Fibroblast of lung (primary cell): ENCODE measurements around the gene UNC5A.

Experiments used
- EZH2 ChIP-seq: IDR thresholded peaks from 2 replicates; pipeline ENCODE4 v1.5.1; 2012; ENCODE audit warnings: low read length, control low read depth, mild to moderate bottlenecking; ENCODE audit errors: missing control alignments
- TF ChIP-seq, protein P1 (sequence below), 2 donors: IDR thresholded peaks in 1 of 2; conservative IDR thresholded peaks in 1 of 2; 1 replicate in 1 of 2; 2 replicates in 1 of 2; pipeline ENCODE4 v1.5.1; 2011 to 2012; ENCODE audit warnings: low read length in 2 of 2, control low read depth in 1 of 2, inconsistent platforms in 1 of 2, low read depth in 1 of 2, mild to moderate bottlenecking in 1 of 2

DNA sequence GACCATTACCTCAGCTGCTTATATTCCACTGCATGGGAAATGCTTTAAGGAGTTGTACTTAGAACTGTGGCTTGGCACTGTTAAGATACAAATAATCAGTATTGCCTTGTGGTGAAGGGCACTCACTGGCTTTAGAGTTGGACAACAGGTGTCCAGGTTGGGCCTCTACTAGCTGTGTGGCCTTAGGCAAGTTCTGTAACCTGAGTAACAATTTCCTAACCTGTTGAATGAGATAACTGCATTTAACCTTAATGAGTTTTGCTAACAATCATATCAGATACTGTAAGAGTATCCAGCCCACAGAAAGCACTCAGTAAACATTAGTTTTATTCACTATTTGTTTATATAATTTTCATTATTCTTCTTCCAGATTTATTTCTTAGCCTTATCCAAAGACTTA, 106.0 kb downstream of the UNC5A start:
- no peak for TF ChIP-seq EZH2
- TF ChIP-seq, protein P1, sequence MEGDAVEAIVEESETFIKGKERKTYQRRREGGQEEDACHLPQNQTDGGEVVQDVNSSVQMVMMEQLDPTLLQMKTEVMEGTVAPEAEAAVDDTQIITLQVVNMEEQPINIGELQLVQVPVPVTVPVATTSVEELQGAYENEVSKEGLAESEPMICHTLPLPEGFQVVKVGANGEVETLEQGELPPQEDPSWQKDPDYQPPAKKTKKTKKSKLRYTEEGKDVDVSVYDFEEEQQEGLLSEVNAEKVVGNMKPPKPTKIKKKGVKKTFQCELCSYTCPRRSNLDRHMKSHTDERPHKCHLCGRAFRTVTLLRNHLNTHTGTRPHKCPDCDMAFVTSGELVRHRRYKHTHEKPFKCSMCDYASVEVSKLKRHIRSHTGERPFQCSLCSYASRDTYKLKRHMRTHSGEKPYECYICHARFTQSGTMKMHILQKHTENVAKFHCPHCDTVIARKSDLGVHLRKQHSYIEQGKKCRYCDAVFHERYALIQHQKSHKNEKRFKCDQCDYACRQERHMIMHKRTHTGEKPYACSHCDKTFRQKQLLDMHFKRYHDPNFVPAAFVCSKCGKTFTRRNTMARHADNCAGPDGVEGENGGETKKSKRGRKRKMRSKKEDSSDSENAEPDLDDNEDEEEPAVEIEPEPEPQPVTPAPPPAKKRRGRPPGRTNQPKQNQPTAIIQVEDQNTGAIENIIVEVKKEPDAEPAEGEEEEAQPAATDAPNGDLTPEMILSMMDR (conservative IDR thresholded peaks at IDR 0.05 in 1 of 2, IDR thresholded peaks at IDR 0.05 in 1 of 2; ENCODE audit: low read depth in 1 of 2, low read length in 2 of 2): no peak
